Psoas muscle (tissue), 8 donors: Measurements from ENCODE around the gene RELN. TPM values are rescaled to one million over a fixed set of nuclear protein-coding genes. Genes with fewer than 3 reads are reported as not detected.

Experiments used
- ATAC-seq, 4 donors: fragments of 200-7000 bp; cut with Tn5 transposase; one replicate each; pipeline ENCODE4 v1.9.1; 2020; ENCODE audit warnings: moderate library complexity in 3 of 4, mild to moderate bottlenecking in 2 of 4
- DNase-seq, 2 donors: peaks; one replicate each; pipeline ENCODE4 v3.0.0-alpha.2; 2020
- H3K27ac ChIP-seq: fragments of 200-600 bp; one replicate; pipeline ENCODE4 v1.8.0; 2022
- H3K27me3 ChIP-seq, 3 donors: fragments of 200-600 bp in 1 of 3; one replicate each; pipeline versions ENCODE4 v1.6.1 to v1.8.0; 2013 to 2022; ENCODE audit warnings: low read length in 2 of 3, mild to moderate bottlenecking in 2 of 3, moderate library complexity in 1 of 3; ENCODE audit not compliant: insufficient read depth in 3 of 3
- H3K36me3 ChIP-seq, 2 donors: fragments of 200-600 bp in 1 of 2; one replicate each; pipeline versions ENCODE4 v1.6.1 to v1.8.0; 2013 to 2022; ENCODE audit warnings: low read depth in 1 of 2, mild to moderate bottlenecking in 1 of 2, moderate library complexity in 1 of 2; ENCODE audit not compliant: insufficient read depth in 1 of 2
- H3K4me1 ChIP-seq: fragments of 200-600 bp; one replicate; pipeline ENCODE4 v1.8.0; 2022
- H3K4me3 ChIP-seq: fragments of 200-600 bp; one replicate; pipeline ENCODE4 v1.8.0; 2022; ENCODE audit warnings: mild to moderate bottlenecking
- H3K9me3 ChIP-seq: fragments of 200-600 bp; one replicate; pipeline ENCODE4 v1.8.0; 2022
- CTCF ChIP-seq: fragments of 200-600 bp; IDR thresholded peaks from one replicate; pipeline ENCODE4 v1.8.0; 2022; ENCODE audit warnings: antibody characterized with exemption
- WGBS, 3 donors: extraction: QIAGEN DNeasy Blood & Tissue Kit; methylation state at CpG; one replicate each; pipeline versions ENCODE4 v1.1.6 to v1.1.7; 2013; 5-methylcytosine and 5-hydroxymethylcytosine counted together
- intact Hi-C, 2 donors: fragments of 100-400 bp; cut with DNase I; formaldehyde crosslinking; loops; one replicate each; pipeline versions ENCODE4 v1.11.0 to v1.14.2; 2022
- polyA plus RNA-seq, 3 donors: library from polyadenylated mRNA; stranded (reverse); fragments of 200-250 nt; gene quantifications; one replicate each; pipeline ENCODE4 v1.2.3, GENCODE V29; 2013
- total RNA-seq, 4 donors: library from RNA; stranded (reverse); fragmentation: NEBNext Ultra II Directional in 2 of 4; extraction: Animal tissue kit (Norgen Biotek cat#: 25700) in 2 of 4; gene quantifications; one replicate each; pipeline versions ENCODE4 v1.2.1 to v1.2.4, GENCODE V29; 2021 to 2023
- donor health status: healthy with polysubstance abuse.
- donor health status: DM: no; HTN: no; CAD: no; lungs with moderate emphysema.
- donor health status: Bipolar disorder and iron deficiency.
- donor health status: healthy.
- donor health status: DM: yes; HTN: yes; CAD: no.
- donor health status: DM: no; HTN: no; CAD: no.
- donor health status: DM: no; HTN: no; CAD: no.
- donor health status: DM: yes; HTN: yes; CAD: no.

The RELN gene
- total and polyA plus RNA-seq, 7 donors = 0.10 to 0.44 (median 0.32) TPM

- no peak for TF ChIP-seq CTCF
- ATAC-seq (no peak), DNase-seq (no peak)
- H3K4me1 ChIP-seq = no peaks in the 10 kb centered on the region
- intact Hi-C loops = no loop called here
- no peak overlapping the region for H3K27ac ChIP-seq
- 66 to 81% (median 71%) methylated on average over 3 of the region's 3 CpGs for WGBS, 3 donors
- no peak overlapping the region for H3K4me3 ChIP-seq
- H3K36me3 ChIP-seq = no peaks in the 10 kb centered on the region
- no peaks in the 10 kb centered on the region for H3K9me3 ChIP-seq
- H3K27me3 ChIP-seq = no peaks in the 10 kb centered on the region
Observed at GRCh38 chr7:103877565-103877964, 111.9 kb downstream of the RELN start.

GRCh38 chr7:103875718-103876117, 113.7 kb downstream of the RELN start:
- no peak overlapping the region for H3K27ac ChIP-seq

GRCh38 chr7:103871473-103871872, 118.0 kb downstream of the RELN start:
- Histone ChIP-seq H3K4me3 (no peak overlapping the region), H3K9me3 (no peaks in the 10 kb centered on the region), H3K27ac (no peak overlapping the region), H3K27me3 (no peaks in the 10 kb centered on the region), H3K4me1 (no peaks in the 10 kb centered on the region), H3K36me3 (no peaks in the 10 kb centered on the region)
- DNase-seq (no peak), ATAC-seq (no peak)
- intact Hi-C loops = no loop called here
- 60 to 76% (median 61%) methylated on average over 2 of the region's 2 CpGs for WGBS, 3 donors
- TF ChIP-seq CTCF = no peak

More at GRCh38 chr7:103875718-103876117, 113.7 kb downstream of the RELN start:
- TF ChIP-seq CTCF = no peak
- H3K4me3 ChIP-seq = no peak overlapping the region
- no peaks in the 10 kb centered on the region for H3K4me1 ChIP-seq
- ATAC-seq (no peak), DNase-seq (no peak)
- intact Hi-C loops = no loop called here
- H3K36me3 ChIP-seq = no peaks in the 10 kb centered on the region
- no peaks in the 10 kb centered on the region for H3K9me3 ChIP-seq
- no peaks in the 10 kb centered on the region for H3K27me3 ChIP-seq

GRCh38 chr7:103870664-103871063, 118.8 kb downstream of the RELN start:
- 62 to 68% (median 64%) methylated on average over 3 of the region's 3 CpGs for WGBS, 3 donors
- Histone ChIP-seq H3K36me3 (no peaks in the 10 kb centered on the region), H3K4me1 (no peaks in the 10 kb centered on the region), H3K27ac (no peak overlapping the region), H3K27me3 (no peaks in the 10 kb centered on the region), H3K9me3 (no peaks in the 10 kb centered on the region), H3K4me3 (no peak overlapping the region)
- intact Hi-C loops = no loop called here
- ATAC-seq (no peak), DNase-seq (no peak)
- no peak for TF ChIP-seq CTCF

GRCh38 chr7:103867874-103868273, 121.6 kb downstream of the RELN start:
- no peak for DNase-seq
- WGBS, 3 donors = 59 to 74% (median 65%) methylated on average over 2 of the region's 2 CpGs
- H3K27ac ChIP-seq = no peak overlapping the region
- intact Hi-C loops = no loop called here
- ATAC-seq = no peak
- H3K4me1 ChIP-seq = no peaks in the 10 kb centered on the region
- no peaks in the 10 kb centered on the region for H3K36me3 ChIP-seq
- no peak overlapping the region for H3K4me3 ChIP-seq
- TF ChIP-seq CTCF = no peak
- no peaks in the 10 kb centered on the region for H3K27me3 ChIP-seq
- H3K9me3 ChIP-seq = no peaks in the 10 kb centered on the region
